ENCODE data around the gene CRIM1.

Gene CRIM1

GRCh38 chr2:36534275-36534799, 178.8 kb downstream of the CRIM1 start:
- no peak for DNase-seq

- DNase-seq: no peak
Observed at GRCh38 chr2:36535099-36535498, 179.5 kb downstream of the CRIM1 start.

GRCh38 chr2:36536776-36537175, 181.2 kb downstream of the CRIM1 start:
- DNase-seq: no peak

GRCh38 chr2:36538335-36538734, 182.8 kb downstream of the CRIM1 start:
- no peak for DNase-seq

DNA sequence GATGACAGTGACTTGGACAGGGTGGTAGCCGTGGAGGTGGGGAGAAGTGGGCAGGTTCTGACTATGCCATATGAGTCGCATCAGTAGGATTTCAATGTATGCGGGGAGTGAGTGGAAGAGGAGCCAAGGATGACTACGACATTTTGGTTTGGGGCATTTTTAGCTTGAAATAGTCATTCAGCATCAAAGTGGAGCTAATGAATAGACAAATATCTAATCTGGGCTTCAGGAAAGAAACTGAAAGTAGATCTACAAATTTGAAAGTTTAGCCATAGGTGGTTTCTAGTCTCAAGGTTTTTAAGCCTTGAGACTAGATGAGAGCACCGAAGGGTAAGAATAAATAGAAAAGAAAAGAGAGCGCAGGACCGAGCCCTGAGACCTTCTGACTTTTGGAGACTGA, 184.1 kb downstream of the CRIM1 start:
- DNase-seq: no peak

DNA sequence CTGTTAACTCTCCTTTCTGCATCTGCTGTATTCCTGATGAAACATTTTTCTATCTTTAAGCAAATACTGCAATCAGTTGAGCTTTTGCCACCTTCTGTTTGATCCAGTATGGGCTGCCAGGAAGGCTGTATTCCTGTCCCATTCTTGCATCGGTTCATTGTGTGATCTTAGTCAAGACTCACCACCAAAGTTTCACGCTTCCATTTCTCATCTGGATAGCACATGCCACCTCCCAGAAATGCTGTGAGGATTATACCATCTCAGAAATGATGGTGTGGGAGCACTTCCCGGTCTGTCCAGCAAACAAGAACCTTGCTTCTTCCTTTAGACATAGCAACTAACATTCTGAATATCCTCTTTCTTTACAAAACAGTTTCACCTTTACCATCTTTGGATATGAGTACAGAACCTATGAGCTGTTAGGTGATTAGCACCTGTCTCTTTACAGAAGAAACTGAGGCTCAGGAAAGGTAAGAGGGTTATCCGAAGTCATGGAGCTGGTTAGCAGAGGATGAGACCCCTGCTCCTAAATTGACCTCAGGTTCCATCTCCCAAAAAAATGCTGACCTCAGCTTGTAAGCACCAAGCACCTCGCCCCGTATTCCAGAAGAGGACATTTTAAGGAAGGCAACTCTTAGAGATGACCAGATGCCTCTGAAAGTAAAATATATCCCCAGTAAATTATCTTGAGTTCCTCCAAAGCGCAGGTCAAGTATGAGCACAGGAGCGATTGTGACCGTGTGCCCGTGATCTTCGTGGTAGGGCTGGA, 185.6 kb downstream of the CRIM1 start:
- no peak for DNase-seq

GRCh38 chr2:36541891-36542595, 186.5 kb downstream of the CRIM1 start:
- DNase-seq: no peak

DNA sequence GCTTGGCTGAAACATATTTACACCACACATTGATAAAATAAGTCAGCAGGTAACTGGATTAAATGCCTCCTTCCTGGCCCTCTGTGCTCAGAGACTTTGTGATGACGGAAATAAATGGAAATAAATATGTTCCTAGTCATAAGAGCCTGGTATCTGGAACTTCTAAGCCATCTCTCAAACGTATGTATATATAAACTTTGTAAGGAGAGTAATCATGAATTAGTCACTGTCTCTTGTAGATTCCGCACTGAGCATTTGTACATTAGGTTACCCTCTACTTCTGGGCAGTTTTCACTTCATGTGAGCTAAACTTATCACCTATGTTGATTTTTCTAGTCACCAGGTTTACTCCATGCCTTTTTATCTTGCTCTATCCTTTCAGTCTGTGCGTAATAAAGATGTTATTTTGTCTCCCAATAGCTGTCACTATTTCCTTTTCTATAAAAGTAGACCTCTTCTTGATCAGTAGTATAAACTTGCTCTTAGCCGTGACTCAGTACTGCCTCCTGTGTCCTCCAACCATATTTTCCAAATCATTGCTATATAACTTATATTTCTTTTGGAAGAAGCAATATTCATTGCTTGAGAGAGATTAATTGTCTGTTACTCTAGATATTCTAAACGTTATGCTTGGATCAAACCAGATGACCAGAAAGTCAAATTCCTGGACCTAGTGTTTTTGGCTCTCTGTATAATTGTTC, 189.2 kb downstream of the CRIM1 start:
- no peak for DNase-seq

DNA sequence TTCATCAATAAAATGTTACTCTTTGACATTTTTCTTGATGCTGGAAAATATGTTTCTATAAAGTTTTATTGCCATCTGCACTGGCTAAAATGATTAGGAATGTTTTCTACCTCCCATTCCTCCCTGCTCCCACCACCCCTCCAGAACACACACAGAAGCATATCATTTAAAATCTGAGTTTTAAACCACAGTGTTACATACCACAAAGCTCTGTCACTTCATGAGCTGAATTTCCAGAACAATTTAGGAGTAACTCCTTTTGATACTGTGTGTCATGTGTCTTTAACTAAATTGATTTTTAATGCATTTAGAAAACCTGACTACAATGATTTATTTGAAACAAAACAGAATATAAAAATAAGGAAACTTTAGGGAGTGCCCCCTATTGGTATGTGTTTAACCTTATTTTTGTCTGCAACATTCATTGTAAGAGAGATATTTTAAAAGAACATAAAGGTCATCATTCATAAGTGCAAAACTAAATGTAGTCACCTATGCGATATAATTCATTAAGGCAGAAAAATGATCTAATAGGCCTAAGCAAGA, 190.4 kb downstream of the CRIM1 start:
- no peak for DNase-seq

- DNase-seq: no peak
Observed at GRCh38 chr2:36547906-36548305, 192.3 kb downstream of the CRIM1 start.

GRCh38 chr2:36549165-36549574, 193.6 kb downstream of the CRIM1 start:
- no peak for DNase-seq

- no peak for DNase-seq
Observed at GRCh38 chr2:36550006-36550405, 194.4 kb downstream of the CRIM1 start.

DNA sequence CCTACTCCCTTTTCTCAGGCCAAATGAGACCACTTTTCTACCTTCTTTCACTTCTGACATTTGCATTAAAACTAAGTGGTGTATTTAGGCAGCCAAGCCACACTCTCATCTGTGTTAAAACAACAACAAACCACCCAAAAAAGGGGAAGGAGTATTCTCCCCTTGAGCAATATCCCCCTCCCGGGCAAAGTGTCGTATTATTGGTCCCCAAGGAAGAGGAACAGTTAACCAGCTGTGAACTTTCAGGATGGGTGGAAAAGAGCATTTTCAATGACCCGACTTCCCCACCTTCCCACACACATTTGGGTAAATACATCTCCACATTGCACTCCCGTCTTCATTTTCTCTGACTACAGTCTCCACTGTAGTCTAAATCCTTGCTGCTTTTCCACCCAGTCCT, 198.1 kb downstream of the CRIM1 start:
- no peak for DNase-seq

DNA sequence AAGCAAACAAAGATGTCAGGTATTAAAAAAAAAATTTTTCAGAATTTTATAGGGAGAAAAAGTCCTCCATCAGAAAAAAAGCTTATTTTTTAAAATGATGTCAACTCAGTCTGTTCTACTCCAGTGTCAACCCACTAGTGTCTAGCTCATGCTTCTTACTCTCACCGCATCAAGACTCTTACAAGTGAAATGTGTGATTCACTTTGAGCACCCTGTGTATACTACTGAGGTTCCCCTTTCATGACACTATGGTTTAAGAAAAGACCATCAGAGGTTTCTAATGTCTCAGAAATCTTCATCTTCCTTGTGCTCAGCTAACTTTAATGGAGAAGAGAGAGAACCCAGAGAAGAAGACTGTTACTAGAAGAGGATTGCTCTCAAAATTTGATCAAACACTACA, 199.0 kb downstream of the CRIM1 start:
- no peak for DNase-seq

DNA sequence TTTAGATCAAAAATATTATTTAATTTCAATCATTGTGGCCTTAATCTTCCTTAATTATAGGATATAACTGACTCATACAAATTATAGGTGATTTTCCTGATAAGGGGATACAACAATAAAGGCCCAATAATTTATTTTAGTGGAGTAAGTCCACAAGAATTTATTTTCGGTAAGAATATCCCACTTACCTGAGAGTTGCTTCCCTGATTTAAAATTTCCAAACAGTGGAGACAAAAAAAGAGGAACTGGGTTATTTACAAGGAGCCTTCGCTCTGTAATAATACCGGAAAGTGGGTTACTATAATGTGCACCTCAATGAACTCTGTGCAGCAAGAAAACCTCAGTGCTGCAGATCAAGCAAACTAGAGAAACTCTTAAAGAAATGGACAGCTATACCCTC, 200.2 kb downstream of the CRIM1 start:
- DNase-seq: no peak

- no peak for DNase-seq
Observed at GRCh38 chr2:36556842-36557241, 201.3 kb downstream of the CRIM1 start.

DNA sequence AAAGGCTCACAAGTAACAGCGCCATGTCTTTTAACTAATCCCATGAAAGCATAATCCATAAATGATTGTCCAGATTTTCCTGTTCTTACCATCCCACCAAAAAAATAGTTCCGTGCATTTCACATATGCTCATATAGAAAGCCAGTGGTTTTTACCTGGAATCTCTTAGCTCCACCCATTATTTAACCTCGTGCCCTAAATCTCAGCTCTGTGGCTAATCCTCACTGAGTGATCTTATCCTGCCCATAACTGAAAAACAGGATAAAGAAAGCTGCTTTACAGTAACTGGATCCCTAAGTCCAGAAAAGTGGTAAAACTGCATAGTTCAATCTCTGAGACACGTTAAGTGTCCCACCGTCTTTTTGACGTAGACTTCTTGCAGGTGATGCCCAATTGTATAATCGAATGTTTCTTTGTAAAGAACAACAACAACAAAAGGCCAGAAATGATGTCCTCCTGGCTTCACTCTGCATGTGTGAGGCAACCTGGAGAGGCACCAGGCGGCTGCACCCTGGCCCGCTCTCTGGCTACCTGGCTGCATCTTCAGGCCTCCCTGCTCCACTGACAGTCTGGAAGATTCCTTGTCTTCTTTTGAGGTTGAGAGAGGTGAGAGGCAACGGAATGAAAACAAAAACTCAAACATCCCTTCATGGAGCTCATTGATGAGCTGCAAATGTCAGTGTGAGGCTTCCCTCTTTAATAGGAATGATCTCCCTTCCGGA, 203.8 kb downstream of the CRIM1 start:
- no peak for DNase-seq

DNA sequence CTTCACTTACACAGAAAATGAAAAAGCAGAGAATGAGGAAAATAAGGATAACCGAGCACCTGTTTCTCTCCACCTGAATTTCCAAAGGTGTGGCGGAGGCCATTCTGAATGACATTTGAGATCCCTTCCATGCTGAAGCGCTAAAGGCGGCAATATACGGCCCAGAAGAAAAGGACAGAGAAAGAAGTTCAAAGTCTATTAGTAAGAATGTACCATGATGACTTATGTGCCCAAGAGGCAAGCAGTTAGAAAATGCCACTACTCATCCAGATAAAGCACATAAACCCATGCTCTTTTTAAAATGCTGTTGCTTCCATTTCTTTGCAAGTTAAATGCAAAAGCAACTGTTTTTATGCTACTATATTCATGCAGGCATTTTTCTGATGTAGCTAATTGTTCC, 205.1 kb downstream of the CRIM1 start:
- DNase-seq: no peak

GRCh38 chr2:36561237-36561944, 205.8 kb downstream of the CRIM1 start:
- no peak for DNase-seq

DNA sequence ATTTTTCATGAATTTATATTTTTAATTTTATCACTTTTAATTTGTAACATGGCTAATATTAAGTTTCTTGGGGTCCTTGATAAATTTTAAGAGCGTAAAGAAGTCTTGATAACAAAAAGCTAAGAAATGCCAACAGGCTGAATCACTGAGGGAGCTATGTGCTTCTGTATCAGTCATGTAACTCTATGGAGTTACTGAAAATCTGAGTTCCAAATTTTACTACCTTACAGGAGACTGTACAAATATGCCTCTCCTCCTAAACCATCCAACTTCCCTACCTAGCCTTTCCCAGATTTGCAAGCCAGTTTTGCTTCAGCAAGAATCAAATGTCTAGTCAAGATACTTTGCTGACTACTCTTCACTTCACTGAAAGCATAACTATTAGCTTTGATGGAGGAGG, 206.7 kb downstream of the CRIM1 start:
- DNase-seq: no peak

DNA sequence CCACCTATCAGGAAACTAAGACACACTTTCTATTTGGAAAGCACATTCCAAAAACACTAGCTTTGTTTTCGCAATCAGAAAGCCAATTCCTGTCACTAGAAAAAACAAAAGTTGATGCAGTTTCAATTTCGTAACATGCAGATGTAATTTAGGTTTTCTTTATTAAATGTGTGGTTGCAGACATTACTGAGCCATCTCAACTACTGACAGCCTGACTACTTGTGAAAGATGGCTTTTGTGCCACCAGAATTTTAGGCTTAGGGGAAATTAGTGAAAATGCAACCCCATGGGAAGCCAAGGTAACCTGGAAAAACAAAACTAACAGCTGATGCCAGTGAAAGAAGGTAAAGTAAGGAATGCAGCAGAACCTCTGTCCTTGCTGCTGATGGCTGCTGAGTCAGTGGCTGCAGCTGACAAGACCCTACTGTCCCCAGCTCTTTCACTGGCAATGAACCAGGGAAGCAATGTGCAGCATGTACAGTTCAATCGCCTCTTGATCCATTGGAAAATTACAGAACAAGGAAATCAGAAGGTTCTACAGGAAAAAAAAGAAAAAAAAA, 207.5 kb downstream of the CRIM1 start:
- no peak for DNase-seq
